Measurements from ENCODE around the gene POM121L2. TPM values are rescaled to one million over a fixed set of nuclear protein-coding genes. Genes with fewer than 3 reads are reported as not detected.
A peak's percentile ranks its signal among the peaks of the same experiment; 100 is the strongest.

POM121L2 gene
- total and polyA plus RNA-seq, 2 of the 13 experiments (the other 11 are each of a cell fraction or from before 2014, with no cell fraction given): not detected

- TF ChIP-seq, protein P1, sequence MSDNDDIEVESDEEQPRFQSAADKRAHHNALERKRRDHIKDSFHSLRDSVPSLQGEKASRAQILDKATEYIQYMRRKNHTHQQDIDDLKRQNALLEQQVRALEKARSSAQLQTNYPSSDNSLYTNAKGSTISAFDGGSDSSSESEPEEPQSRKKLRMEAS (IDR thresholded peaks at IDR 0.05): peak; percentile 13; the same call in 1 of the 2 replicates
- no peak for TF ChIP-seq POLR2AphosphoS5 (IDR thresholded peaks at IDR 0.05; ENCODE audit: low read depth, low read length)
- TF ChIP-seq U2AF2 (IDR thresholded peaks at IDR 0.05; ENCODE audit: low read depth, low read length): no peak
- peak; percentile 40; the same call in 1 of the 2 replicates for TF ChIP-seq POGZ (CRISPR knock-in tag; IDR thresholded peaks at IDR 0.05)
- TF ChIP-seq KDM3A (CRISPR knock-in tag; IDR thresholded peaks at IDR 0.05; ENCODE audit: low read depth): 0 out of 2 replicates have a peak, but pooled peaks have one; percentile 38
- no peak for TF ChIP-seq HCFC1 (IDR thresholded peaks at IDR 0.05; ENCODE audit: low read depth, low read length)
- TF ChIP-seq SMARCE1 (IDR thresholded peaks at IDR 0.05; ENCODE audit: borderline replicate concordance): no peak
- peak; percentile 25; the same call in 1 of the 2 replicates for TF ChIP-seq ZNF724P (CRISPR knock-in tag; IDR thresholded peaks at IDR 0.05; ENCODE audit: borderline replicate concordance)
- TF ChIP-seq KDM5A (IDR thresholded peaks at IDR 0.05; ENCODE audit: borderline replicate concordance, low read length): no peak
- no peak for TF ChIP-seq NBN (conservative IDR thresholded peaks at IDR 0.05)
- no peak for TF ChIP-seq MED13 (CRISPR knock-in tag; IDR thresholded peaks at IDR 0.05)
- peak; percentile 74; the same call in 1 of the 2 replicates for TF ChIP-seq MTF2 (CRISPR knock-in tag; IDR thresholded peaks at IDR 0.05; ENCODE audit: borderline replicate concordance)
- TF ChIP-seq HIC2 (CRISPR knock-in tag; IDR thresholded peaks at IDR 0.05; ENCODE audit: low read depth): no peak
- TF ChIP-seq ZNF782 (CRISPR knock-in tag; IDR thresholded peaks at IDR 0.05; ENCODE audit: borderline replicate concordance): 0 out of 2 replicates have a peak, but pooled peaks have one; percentile 64
- TF ChIP-seq SALL1 (CRISPR knock-in tag; IDR thresholded peaks at IDR 0.05): peak; percentile 50; the same call in 1 of the 2 replicates
- peak; percentile 33; the same call in 1 of the 2 replicates for TF ChIP-seq IKZF5 (CRISPR knock-in tag; IDR thresholded peaks at IDR 0.05)
- no peak for TF ChIP-seq ZNF577 (CRISPR knock-in tag; IDR thresholded peaks at IDR 0.05; ENCODE audit: borderline replicate concordance, low read depth)
- TF ChIP-seq ZNF441 (CRISPR knock-in tag; IDR thresholded peaks at IDR 0.05; ENCODE audit: borderline replicate concordance): peak; percentile 50; the same call in 1 of the 2 replicates
- TF ChIP-seq, protein P2, sequence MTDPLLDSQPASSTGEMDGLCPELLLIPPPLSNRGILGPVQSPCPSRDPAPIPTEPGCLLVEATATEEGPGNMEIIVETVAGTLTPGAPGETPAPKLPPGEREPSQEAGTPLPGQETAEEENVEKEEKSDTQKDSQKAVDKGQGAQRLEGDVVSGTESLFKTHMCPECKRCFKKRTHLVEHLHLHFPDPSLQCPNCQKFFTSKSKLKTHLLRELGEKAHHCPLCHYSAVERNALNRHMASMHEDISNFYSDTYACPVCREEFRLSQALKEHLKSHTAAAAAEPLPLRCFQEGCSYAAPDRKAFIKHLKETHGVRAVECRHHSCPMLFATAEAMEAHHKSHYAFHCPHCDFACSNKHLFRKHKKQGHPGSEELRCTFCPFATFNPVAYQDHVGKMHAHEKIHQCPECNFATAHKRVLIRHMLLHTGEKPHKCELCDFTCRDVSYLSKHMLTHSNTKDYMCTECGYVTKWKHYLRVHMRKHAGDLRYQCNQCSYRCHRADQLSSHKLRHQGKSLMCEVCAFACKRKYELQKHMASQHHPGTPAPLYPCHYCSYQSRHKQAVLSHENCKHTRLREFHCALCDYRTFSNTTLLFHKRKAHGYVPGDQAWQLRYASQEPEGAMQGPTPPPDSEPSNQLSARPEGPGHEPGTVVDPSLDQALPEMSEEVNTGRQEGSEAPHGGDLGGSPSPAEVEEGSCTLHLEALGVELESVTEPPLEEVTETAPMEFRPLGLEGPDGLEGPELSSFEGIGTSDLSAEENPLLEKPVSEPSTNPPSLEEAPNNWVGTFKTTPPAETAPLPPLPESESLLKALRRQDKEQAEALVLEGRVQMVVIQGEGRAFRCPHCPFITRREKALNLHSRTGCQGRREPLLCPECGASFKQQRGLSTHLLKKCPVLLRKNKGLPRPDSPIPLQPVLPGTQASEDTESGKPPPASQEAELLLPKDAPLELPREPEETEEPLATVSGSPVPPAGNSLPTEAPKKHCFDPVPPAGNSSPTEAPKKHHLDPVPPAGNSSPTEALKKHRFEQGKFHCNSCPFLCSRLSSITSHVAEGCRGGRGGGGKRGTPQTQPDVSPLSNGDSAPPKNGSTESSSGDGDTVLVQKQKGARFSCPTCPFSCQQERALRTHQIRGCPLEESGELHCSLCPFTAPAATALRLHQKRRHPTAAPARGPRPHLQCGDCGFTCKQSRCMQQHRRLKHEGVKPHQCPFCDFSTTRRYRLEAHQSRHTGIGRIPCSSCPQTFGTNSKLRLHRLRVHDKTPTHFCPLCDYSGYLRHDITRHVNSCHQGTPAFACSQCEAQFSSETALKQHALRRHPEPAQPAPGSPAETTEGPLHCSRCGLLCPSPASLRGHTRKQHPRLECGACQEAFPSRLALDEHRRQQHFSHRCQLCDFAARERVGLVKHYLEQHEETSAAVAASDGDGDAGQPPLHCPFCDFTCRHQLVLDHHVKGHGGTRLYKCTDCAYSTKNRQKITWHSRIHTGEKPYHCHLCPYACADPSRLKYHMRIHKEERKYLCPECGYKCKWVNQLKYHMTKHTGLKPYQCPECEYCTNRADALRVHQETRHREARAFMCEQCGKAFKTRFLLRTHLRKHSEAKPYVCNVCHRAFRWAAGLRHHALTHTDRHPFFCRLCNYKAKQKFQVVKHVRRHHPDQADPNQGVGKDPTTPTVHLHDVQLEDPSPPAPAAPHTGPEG (CRISPR knock-in tag; IDR thresholded peaks at IDR 0.05): 0 out of 2 replicates have a peak, but pooled peaks have one; percentile 35
- no peak for TF ChIP-seq ZFP62 (CRISPR knock-in tag; IDR thresholded peaks at IDR 0.05)
- 0 out of 2 replicates have a peak, but pooled peaks have one; percentile 73 for TF ChIP-seq ZNF317 (CRISPR knock-in tag; IDR thresholded peaks at IDR 0.05)
- TF ChIP-seq SOX5 (CRISPR knock-in tag; IDR thresholded peaks at IDR 0.05; ENCODE audit: borderline replicate concordance): no peak
Measured at GRCh38 chr6:27312146-27312949, at the start of gene POM121L2 (continued).

Measured in HepG2 (cell line).